ENCODE data around the gene KLF13.

Gene KLF13

GRCh38 chr15:31401282-31401681 lies 74.6 kb downstream of the KLF13 start:
- Histone ChIP-seq H4K20me1 (ENCODE audit: insufficient read depth, low read length) (no peaks in the 10 kb centered on the region), H3K4me3 (ENCODE audit: low read depth, low read length, poor library complexity, severe bottlenecking) (no peak overlapping the region), H3K27me3 (ENCODE audit: insufficient read depth, low read length) (no peaks in the 10 kb centered on the region), H3K36me3 (ENCODE audit: insufficient read depth, low read length) (no peaks in the 10 kb centered on the region; the same call in 1 of the 2 replicates), H3K9ac (ENCODE audit: low read length) (no peak overlapping the region), H3K27ac (ENCODE audit: low read depth, low read length, poor library complexity, severe bottlenecking) (no peak overlapping the region), H2AFZ (ENCODE audit: low read length) (no peak overlapping the region), H3F3A (ENCODE audit: insufficient read depth, low read length) (no peaks in the 10 kb centered on the region), H3K79me2 (ENCODE audit: insufficient read depth, low read length) (no peaks in the 10 kb centered on the region), H3K4me1 (ENCODE audit: insufficient read depth, low read length, severe bottlenecking) (peaks cover 12% of the 10 kb centered on the region), H3K9me3 (ENCODE audit: low read length) (no peaks in the 10 kb centered on the region), H3K4me2 (ENCODE audit: low read length) (no peak overlapping the region), H3K9me2 (ENCODE audit: low read depth, low read length) (no peaks in the 10 kb centered on the region)
- TF ChIP-seq EZH2 (IDR thresholded peaks at IDR 0.05; ENCODE audit: borderline replicate concordance, low read length) (no peak), CTCF (IDR thresholded peaks at IDR 0.05; ENCODE audit: low read length) (no peak)

GRCh38 chr15:31402003-31402402 lies 75.4 kb downstream of the KLF13 start:
- H3K4me1 ChIP-seq (ENCODE audit: insufficient read depth, low read length, severe bottlenecking), result peaks cover 12% of the 10 kb centered on the region
- no peaks in the 10 kb centered on the region for H4K20me1 ChIP-seq (ENCODE audit: insufficient read depth, low read length)
- no peak overlapping the region for H3K9ac ChIP-seq (ENCODE audit: low read length)
- no peaks in the 10 kb centered on the region for H3F3A ChIP-seq (ENCODE audit: insufficient read depth, low read length)
- H3K27ac ChIP-seq (ENCODE audit: low read depth, low read length, poor library complexity, severe bottlenecking), result no peak overlapping the region
- H3K36me3 ChIP-seq (ENCODE audit: insufficient read depth, low read length), result no peaks in the 10 kb centered on the region; the same call in 1 of the 2 replicates
- H3K4me2 ChIP-seq (ENCODE audit: low read length), result no peak overlapping the region
- no peaks in the 10 kb centered on the region for H3K9me3 ChIP-seq (ENCODE audit: low read length)
- no peaks in the 10 kb centered on the region for H3K79me2 ChIP-seq (ENCODE audit: insufficient read depth, low read length)
- no peaks in the 10 kb centered on the region for H3K9me2 ChIP-seq (ENCODE audit: low read depth, low read length)
- H3K4me3 ChIP-seq (ENCODE audit: low read depth, low read length, poor library complexity, severe bottlenecking), result no peak overlapping the region
- no peak overlapping the region for H2AFZ ChIP-seq (ENCODE audit: low read length)
- TF ChIP-seq CTCF (IDR thresholded peaks at IDR 0.05; ENCODE audit: low read length), result no peak
- H3K27me3 ChIP-seq (ENCODE audit: insufficient read depth, low read length), result no peaks in the 10 kb centered on the region

GRCh38 chr15:31402511-31403056 lies 75.9 kb downstream of the KLF13 start:
- Histone ChIP-seq H3F3A (ENCODE audit: insufficient read depth, low read length) (no peaks in the 10 kb centered on the region), H3K4me3 (ENCODE audit: low read depth, low read length, poor library complexity, severe bottlenecking) (no peak overlapping the region), H3K27ac (ENCODE audit: low read depth, low read length, poor library complexity, severe bottlenecking) (no peak overlapping the region), H4K20me1 (ENCODE audit: insufficient read depth, low read length) (no peaks in the 10 kb centered on the region), H3K27me3 (ENCODE audit: insufficient read depth, low read length) (no peaks in the 10 kb centered on the region), H3K4me1 (ENCODE audit: insufficient read depth, low read length, severe bottlenecking) (peaks cover 9% of the 10 kb centered on the region), H3K9me2 (ENCODE audit: low read depth, low read length) (no peaks in the 10 kb centered on the region), H3K36me3 (ENCODE audit: insufficient read depth, low read length) (no peaks in the 10 kb centered on the region; the same call in 1 of the 2 replicates), H3K9ac (ENCODE audit: low read length) (no peak overlapping the region), H3K4me2 (ENCODE audit: low read length) (no peak overlapping the region), H3K79me2 (ENCODE audit: insufficient read depth, low read length) (no peaks in the 10 kb centered on the region), H3K9me3 (ENCODE audit: low read length) (no peaks in the 10 kb centered on the region), H2AFZ (ENCODE audit: low read length) (no peak overlapping the region)
- TF ChIP-seq EZH2 (IDR thresholded peaks at IDR 0.05; ENCODE audit: borderline replicate concordance, low read length) (no peak), CTCF (IDR thresholded peaks at IDR 0.05; ENCODE audit: low read length) (no peak)

All from OCI-LY1 (cell line).